ENCODE measurements around the gene MYMK.

Gene MYMK

DNA sequence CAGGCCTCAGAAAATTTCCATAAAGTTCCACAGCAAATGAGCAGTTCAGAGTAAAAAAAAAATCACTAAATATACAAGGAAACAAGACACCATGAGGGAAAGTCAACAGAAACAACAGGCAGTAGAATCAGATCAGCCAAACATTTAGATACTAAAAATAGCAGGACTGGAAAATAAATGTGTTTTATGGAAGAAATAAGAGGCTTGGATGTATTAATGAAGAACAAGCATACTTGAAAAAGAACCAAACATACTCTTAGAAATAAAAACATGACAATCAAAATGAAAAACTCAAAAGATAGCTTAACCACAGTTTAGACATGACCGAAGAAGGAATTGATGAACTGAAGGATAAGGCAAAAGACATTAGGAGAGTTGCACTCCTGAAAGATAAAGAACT lies 22.6 kb downstream of the MYMK start:
- TF ChIP-seq, protein P1, sequence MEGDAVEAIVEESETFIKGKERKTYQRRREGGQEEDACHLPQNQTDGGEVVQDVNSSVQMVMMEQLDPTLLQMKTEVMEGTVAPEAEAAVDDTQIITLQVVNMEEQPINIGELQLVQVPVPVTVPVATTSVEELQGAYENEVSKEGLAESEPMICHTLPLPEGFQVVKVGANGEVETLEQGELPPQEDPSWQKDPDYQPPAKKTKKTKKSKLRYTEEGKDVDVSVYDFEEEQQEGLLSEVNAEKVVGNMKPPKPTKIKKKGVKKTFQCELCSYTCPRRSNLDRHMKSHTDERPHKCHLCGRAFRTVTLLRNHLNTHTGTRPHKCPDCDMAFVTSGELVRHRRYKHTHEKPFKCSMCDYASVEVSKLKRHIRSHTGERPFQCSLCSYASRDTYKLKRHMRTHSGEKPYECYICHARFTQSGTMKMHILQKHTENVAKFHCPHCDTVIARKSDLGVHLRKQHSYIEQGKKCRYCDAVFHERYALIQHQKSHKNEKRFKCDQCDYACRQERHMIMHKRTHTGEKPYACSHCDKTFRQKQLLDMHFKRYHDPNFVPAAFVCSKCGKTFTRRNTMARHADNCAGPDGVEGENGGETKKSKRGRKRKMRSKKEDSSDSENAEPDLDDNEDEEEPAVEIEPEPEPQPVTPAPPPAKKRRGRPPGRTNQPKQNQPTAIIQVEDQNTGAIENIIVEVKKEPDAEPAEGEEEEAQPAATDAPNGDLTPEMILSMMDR (IDR thresholded peaks at IDR 0.05; ENCODE audit: low read depth, low read length, missing control alignments) = no peak
- no peak overlapping the region for H3K4me3 ChIP-seq (replicated peaks; ENCODE audit: low read depth, low read length)

DNA sequence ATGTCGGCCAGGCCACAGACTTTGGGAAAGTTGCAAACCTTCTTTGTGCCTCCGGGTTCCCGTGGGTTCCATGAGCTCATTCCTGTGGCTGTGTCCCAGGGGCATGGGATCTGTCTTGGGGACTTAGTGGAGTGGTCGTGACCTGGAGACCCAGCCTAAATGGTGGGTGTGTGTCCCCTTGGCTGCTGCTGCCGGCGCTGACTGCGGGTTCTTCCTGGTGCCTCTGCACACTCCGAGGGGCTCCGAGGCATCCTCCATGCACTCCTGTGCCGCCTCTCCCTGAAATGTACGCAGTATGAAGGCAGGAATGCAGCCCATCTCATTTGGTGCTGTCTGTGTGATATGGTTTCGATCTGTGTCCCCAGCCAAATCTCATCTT lies 24.9 kb downstream of the MYMK start:
- no peak for DNase-seq (ENCODE audit: extremely low read depth, low read depth)
- H3K4me3 ChIP-seq (replicated peaks; ENCODE audit: low read depth, low read length) = no peak overlapping the region
- TF ChIP-seq, protein P1 (IDR thresholded peaks at IDR 0.05; ENCODE audit: low read depth, low read length, missing control alignments) = no peak

More for the DNA sequence above, 22.6 kb downstream of the MYMK start:
- DNase-seq (ENCODE audit: extremely low read depth, low read depth) = no peak

DNA sequence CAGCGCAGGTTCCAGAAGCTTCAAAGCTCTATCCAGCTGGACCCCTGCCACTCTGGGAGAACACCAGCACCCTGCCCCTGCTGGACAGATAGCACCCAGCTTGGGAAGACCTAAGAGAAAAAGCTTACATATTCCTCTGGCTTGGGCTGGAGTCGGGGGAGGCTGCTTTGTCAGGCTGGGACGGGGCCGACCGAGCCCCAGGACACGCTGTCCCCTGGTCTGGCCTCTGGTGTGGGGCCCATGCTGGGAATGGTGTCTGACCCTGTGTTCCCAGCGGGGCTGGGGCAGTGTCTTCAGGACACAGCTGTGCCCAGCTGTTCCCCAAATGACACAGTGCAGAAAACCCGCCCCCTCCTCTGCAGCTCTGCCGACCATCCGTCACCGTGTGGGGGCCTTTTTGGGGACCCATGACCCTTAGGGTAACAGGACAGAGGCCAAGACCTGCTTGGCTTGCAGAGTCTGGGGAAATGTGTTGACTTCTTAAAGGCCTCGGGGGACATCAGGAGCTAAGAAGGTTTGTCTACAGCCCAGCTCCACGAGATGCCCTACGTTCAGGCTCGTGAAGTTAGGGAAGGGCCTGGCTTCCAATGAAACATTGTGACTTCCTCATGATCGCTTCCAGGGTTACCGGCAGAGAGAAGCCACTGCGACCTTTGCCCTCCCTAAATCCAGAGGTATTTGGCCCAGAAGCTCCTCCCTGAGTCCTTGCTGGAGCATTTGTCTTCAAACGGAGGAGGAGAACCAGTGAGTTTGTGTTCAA lies 25.4 kb downstream of the MYMK start:
- H3K4me3 ChIP-seq (replicated peaks; ENCODE audit: low read depth, low read length) = no peak overlapping the region
- TF ChIP-seq, protein P1 (IDR thresholded peaks at IDR 0.05; ENCODE audit: low read depth, low read length, missing control alignments) = no peak
- no peak for DNase-seq (ENCODE audit: extremely low read depth, low read depth)

DNA sequence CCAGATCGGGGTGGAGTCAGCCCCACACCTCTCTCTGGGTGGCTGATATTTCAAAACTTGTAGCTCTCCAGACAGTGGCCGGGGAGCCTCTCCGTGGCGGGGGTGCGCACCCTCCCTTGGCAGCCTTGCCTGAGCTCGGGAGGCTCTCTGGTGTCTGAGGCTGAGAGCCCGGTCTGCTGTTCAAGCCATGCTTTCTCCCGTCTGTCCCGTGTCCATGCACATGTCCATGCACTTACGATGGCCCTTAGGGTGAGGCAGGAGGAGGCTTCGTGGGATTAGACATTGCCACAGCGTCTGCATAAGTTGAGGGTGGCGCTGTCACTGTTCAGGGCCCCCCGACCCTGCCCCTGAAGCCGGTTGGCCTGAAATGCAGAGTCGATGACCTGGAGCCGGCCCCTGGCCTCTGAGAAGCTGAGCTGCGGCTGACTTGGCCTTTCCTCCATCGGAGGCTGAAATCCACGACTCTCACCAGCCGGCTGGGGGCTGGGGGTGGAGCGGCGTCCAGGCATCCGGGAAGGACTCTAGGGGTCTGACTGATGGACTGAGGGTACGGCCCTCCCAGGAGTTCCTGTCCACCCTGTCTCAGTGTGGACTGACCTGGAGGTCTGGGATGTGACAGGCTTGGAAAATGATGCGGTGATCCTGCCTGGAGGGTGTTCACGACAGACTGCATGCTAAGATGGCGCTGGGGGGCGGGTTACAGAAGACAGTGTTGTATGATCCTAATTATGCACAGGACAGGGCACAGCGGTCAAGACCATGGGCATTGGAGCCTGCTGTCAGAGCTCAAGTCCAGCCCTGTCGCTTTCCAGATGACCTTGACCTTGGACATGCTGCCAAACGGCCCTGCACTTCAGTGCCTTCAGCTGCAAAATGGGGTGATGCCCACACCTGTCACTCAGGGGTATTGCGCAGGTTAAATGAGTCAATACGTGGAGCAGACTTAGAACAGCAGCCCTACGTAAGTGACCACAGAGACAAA lies 27.6 kb downstream of the MYMK start:
- DNase-seq (ENCODE audit: extremely low read depth, low read depth) = no peak
- H3K4me3 ChIP-seq (replicated peaks; ENCODE audit: low read depth, low read length) = no peak overlapping the region
- TF ChIP-seq, protein P1 (IDR thresholded peaks at IDR 0.05; ENCODE audit: low read depth, low read length, missing control alignments) = no peak

DNA sequence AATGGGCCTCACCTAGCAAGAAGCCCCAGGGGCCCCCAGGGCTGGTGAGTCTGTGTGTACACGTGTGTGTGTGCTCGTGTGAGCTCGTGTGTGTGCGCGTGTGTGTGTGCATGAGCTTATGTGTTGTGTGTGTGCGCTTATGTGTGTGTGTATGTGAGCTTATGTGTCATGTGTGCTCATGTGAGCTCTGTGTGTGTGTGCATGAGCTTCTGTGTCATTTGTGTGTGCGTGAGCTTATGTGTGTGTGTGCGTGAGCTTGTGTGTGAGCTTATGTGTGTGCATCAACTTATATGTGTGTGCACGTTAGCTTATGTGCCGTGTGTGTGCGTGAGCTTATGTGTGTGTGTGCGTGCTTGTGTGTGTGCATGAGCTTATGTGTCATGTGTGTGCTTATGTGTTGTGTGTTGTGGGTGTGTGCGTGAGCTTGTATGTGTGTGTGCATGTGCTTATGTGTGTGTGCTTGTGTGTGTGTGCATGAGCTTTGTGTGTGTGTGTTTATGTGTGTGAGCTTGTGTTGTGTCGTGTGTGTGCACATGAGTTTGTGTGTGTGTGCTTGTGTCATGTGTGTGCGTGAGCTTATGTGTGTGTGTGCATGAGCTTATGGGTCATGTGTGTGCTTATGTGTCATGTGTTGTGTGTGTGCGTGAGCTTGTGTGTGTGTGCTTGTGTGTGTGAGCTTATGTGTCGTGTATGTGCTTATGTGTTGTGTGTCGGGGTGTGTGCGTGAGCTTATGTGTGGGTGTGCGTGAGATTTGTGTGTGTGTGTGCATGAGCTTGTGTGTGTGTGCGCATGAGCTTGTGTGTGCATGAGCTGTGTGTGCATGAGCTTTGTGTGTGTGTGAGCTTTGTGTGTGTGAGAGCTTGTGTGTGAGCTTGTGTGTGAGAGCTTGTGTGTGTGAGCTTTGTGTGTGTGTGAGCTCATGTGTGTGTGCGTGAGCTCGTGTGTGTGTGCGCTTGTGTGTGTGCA lies 29.1 kb downstream of the MYMK start:
- no peak overlapping the region for H3K4me3 ChIP-seq (replicated peaks; ENCODE audit: low read depth, low read length)
- DNase-seq (ENCODE audit: extremely low read depth, low read depth) = no peak
- TF ChIP-seq, protein P1 (IDR thresholded peaks at IDR 0.05; ENCODE audit: low read depth, low read length, missing control alignments) = no peak
